Measurements from ENCODE around the gene TCFL5.
A peak's percentile ranks its signal among the peaks of the same experiment; 100 is the strongest.

The TCFL5 gene

GRCh38 chr20:62812181-62812906 lies 49.3 kb downstream of the TCFL5 start:
- no peak for DNase-seq (ENCODE audit: low spot score)

GRCh38 chr20:62811720-62812119 lies 49.9 kb downstream of the TCFL5 start:
- no peak for DNase-seq (ENCODE audit: low spot score)

GRCh38 chr20:62811320-62811719 lies 50.3 kb downstream of the TCFL5 start:
- no peak for DNase-seq (ENCODE audit: low spot score)

GRCh38 chr20:62809530-62810428 lies 51.8 kb downstream of the TCFL5 start:
- DNase-seq (ENCODE audit: low spot score): no peak

- peak; percentile 66 for DNase-seq (ENCODE audit: low spot score)
Measured at GRCh38 chr20:62808211-62808865, 53.3 kb downstream of the TCFL5 start.

- DNase-seq (ENCODE audit: low spot score): no peak
Measured at GRCh38 chr20:62807444-62808210, 54.0 kb downstream of the TCFL5 start.

- DNase-seq (ENCODE audit: low spot score): no peak
Measured at GRCh38 chr20:62806383-62807050, 55.1 kb downstream of the TCFL5 start.

GRCh38 chr20:62805711-62806382 lies 55.8 kb downstream of the TCFL5 start:
- peak; percentile 45 for DNase-seq (ENCODE audit: low spot score)

GRCh38 chr20:62805155-62805710 lies 56.4 kb downstream of the TCFL5 start:
- DNase-seq (ENCODE audit: low spot score): peak; percentile 41

GRCh38 chr20:62804627-62805154 lies 56.9 kb downstream of the TCFL5 start, which contains the start of gene OGFR:
OGFR (plus strand) TSS chr20:62804835; CDS start chr20:62804860, 25 bp downstream.
- peak; percentile 50 for DNase-seq (ENCODE audit: low spot score)

- no peak for DNase-seq (ENCODE audit: low spot score)
Measured at GRCh38 chr20:62804021-62804626, 57.5 kb downstream of the TCFL5 start.

GRCh38 chr20:62802026-62802712 lies 59.5 kb downstream of the TCFL5 start:
- DNase-seq (ENCODE audit: low spot score): no peak

- DNase-seq (ENCODE audit: low spot score): no peak
Measured at GRCh38 chr20:62801284-62802010, 60.2 kb downstream of the TCFL5 start.

GRCh38 chr20:62800314-62801259 lies 61.0 kb downstream of the TCFL5 start:
- no peak for DNase-seq (ENCODE audit: low spot score)

GRCh38 chr20:62799873-62800272 lies 61.7 kb downstream of the TCFL5 start:
- DNase-seq (ENCODE audit: low spot score): peak; percentile 51

- DNase-seq (ENCODE audit: low spot score): no peak
Measured at GRCh38 chr20:62799459-62799858, 62.2 kb downstream of the TCFL5 start.

- DNase-seq (ENCODE audit: low spot score): no peak
Measured at GRCh38 chr20:62799036-62799435, 62.6 kb downstream of the TCFL5 start.
